Activated B cell treated with CpG ODN at 0.5 μM for 24 hours (primary cell): ENCODE results near the gene NIBAN1. TPM values are rescaled to one million over a fixed set of nuclear protein-coding genes. Genes with fewer than 3 reads are reported as not detected.

Experiments
- ATAC-seq: fragments of 200-7000 bp; cut with Tn5 transposase; one replicate; pipeline ENCODE4 v1.10.0; 2021; ENCODE audit warnings: low read depth, mild to moderate bottlenecking, moderate library complexity
- CTCF ChIA-PET: fragments of 350-600 bp; sonication (Branson Sonifier 250); formaldehyde crosslinking; loops from one replicate; lab custom pipeline; 2021; ENCODE audit warnings: antibody characterized with exemption; lab: Charles Lee
- POLR2A ChIA-PET: fragments of 350-600 bp; sonication (Branson Sonifier 250); formaldehyde crosslinking; loops from one replicate; lab custom pipeline; 2021; ENCODE audit warnings: antibody characterized with exemption; lab: Charles Lee
- DNase-seq: peaks from one replicate; pipeline ENCODE4 v3.0.0; 2022
- H3K27ac Mint-ChIP-seq: one replicate; pipeline ENCODE4 v1.8.0; 2020; ENCODE audit warnings: mixed read lengths
- H3K27me3 Mint-ChIP-seq: one replicate; pipeline ENCODE4 v1.8.0; 2021; ENCODE audit warnings: mixed read lengths
- H3K36me3 Mint-ChIP-seq: one replicate; pipeline ENCODE4 v1.8.0; 2021; ENCODE audit warnings: low read depth, mixed read lengths
- H3K4me1 Mint-ChIP-seq: one replicate; pipeline ENCODE4 v1.8.0; 2021; ENCODE audit warnings: mixed read lengths
- H3K4me3 Mint-ChIP-seq: one replicate; pipeline ENCODE4 v1.8.0; 2020; ENCODE audit warnings: mild to moderate bottlenecking, mixed read lengths
- H3K9me3 Mint-ChIP-seq: one replicate; pipeline ENCODE4 v1.8.0; 2020; ENCODE audit warnings: mixed read lengths
- intact Hi-C: fragments of 100-400 bp; cut with micrococcal nuclease; formaldehyde crosslinking; loops from one replicate; pipeline ENCODE4 v1.15.1; 2024
- total RNA-seq: library from RNA; stranded (reverse); gene quantifications from 2 replicates; pipeline ENCODE4 v1.2.3, GENCODE V29; 2022
- TF ChIP-seq, protein P1 (sequence below): fragments of 200-600 bp; IDR thresholded peaks from one replicate; pipeline ENCODE4 v1.8.0; 2022; ENCODE audit warnings: antibody characterized with exemption, mild to moderate bottlenecking

The NIBAN1 gene
- total RNA-seq, 1 donor from 2014 or later: 25.4 TPM

DNA sequence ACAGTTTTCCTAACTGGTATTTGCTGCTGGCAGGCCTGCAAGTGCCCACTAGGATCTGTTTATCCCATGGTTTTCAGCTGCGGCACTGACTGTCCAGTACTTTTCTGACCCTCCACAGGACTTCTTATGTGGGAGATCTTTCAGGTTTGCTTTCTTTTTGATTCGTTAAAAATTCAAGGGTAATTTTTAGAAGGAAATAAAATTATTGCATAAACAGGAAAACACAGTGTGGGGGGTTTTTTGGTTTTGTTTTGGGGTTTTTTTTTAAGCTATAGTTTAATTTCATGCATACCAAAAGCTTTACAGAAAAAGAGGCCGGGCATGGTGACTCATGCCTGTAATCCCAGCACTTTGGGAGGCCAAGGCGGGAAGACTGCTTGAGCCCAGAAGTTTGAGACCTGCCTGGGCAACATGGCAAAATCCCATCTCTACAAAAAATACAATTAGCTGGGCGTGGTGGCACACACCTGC, 3.6 kb downstream of the NIBAN1 start:
- H3K4me3 Mint-ChIP-seq: peak overlapping the region; percentile 50
- DNase-seq (no peak), ATAC-seq (no peak)
- peaks cover 60% of the 10 kb centered on the region for H3K4me1 Mint-ChIP-seq
- CTCF ChIA-PET: interaction anchor here (1.1 to 3.2 kb wide), 3 partner anchors 11 to 166 kb away, joined by 5 to 17 read pairs (median 12); no protein-coding TSS in a partner anchor
- H3K9me3 Mint-ChIP-seq: no peaks in the 10 kb centered on the region
- intact Hi-C loops: loop anchor here (5.0 kb wide), 1 partner anchor 103 kb away; no protein-coding TSS in a partner anchor
- POLR2A ChIA-PET: interaction anchor here (1.1 to 1.7 kb wide), 3 partner anchors 23 to 104 kb away, joined by 3 to 5 read pairs (median 4); no protein-coding TSS in a partner anchor
- TF ChIP-seq, protein P1, sequence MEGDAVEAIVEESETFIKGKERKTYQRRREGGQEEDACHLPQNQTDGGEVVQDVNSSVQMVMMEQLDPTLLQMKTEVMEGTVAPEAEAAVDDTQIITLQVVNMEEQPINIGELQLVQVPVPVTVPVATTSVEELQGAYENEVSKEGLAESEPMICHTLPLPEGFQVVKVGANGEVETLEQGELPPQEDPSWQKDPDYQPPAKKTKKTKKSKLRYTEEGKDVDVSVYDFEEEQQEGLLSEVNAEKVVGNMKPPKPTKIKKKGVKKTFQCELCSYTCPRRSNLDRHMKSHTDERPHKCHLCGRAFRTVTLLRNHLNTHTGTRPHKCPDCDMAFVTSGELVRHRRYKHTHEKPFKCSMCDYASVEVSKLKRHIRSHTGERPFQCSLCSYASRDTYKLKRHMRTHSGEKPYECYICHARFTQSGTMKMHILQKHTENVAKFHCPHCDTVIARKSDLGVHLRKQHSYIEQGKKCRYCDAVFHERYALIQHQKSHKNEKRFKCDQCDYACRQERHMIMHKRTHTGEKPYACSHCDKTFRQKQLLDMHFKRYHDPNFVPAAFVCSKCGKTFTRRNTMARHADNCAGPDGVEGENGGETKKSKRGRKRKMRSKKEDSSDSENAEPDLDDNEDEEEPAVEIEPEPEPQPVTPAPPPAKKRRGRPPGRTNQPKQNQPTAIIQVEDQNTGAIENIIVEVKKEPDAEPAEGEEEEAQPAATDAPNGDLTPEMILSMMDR: no peak
- peaks cover 3% of the 10 kb centered on the region for H3K36me3 Mint-ChIP-seq
- peaks cover 2% of the 10 kb centered on the region for H3K27me3 Mint-ChIP-seq
- peak overlapping the region; percentile 91 for H3K27ac Mint-ChIP-seq

DNA sequence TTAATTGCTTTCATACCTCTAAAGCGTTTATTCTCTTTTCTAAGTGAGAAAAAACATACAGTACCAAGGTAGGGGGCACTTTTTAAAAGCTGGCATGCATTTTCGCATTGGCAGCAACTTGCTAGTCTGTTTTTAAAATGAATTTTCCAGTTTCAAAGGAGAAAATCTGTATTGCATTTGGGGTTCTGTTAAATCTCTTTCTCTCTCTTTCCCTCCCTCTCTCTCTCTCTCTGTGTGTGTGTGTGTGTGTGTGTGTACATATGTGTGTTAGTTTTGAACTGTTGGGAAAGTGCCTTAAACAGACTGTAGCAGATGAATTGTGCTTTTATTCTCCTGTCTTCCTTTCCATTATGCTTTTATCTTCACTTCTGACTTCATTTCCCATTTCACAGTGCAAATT, 7.3 kb downstream of the NIBAN1 start:
- Mint-ChIP-seq H3K27ac (no peak overlapping the region), H3K27me3 (no peaks in the 10 kb centered on the region), H3K36me3 (peaks cover 8% of the 10 kb centered on the region), H3K9me3 (no peaks in the 10 kb centered on the region), H3K4me3 (no peak overlapping the region), H3K4me1 (peaks cover 40% of the 10 kb centered on the region)
- TF ChIP-seq, protein P1: no peak
- CTCF ChIA-PET: no interaction called here
- POLR2A ChIA-PET: interaction anchor here (1.3 kb wide), 1 partner anchor 8 kb away, joined by 5 read pairs; the partner anchor contains the start of gene NIBAN1
- no peak for DNase-seq
- intact Hi-C loops: no loop called here
- no peak for ATAC-seq

DNA sequence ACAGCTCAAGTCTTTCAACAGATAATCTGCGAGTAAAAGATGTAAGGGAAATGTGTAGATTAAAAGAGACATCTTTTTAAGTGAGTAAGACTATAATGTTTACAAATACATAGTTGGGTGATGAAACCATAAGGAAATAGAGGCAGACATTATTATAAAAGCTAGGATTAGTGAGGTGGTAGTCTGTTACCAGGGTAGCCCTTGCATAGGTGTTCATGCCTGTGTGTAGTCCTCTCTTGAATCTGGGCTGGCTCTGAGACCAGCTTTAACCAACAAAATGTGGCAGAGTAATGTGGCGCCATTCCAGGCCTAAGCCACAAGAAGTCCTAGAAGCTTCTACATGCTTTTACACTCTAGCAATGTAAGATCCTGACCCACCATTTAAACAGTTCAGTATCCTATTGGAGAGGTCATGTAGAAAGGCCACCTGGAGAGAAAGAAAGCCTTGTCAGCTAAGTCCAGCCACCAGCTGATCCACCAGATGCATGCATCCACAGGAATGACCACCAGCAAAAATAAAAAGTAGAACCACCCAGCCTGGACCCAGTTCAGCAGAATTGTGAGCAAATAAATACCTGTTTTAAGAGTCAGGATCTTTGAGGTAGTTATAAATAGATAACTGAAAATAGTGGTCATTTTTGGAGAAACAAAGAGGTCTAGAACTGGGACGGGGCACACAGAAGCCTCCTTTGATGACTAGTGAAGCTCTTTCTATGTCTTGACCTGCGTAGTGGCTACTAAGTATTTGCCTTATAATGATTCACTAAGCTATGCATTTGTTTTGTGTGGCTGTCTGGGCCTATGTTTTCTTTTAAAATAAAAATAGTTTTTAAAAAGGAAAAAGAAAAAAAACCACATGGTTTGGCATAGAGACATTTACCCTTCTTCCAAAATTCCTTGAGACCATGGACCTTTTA, 8.1 kb downstream of the NIBAN1 start:
- intact Hi-C loops: no loop called here
- TF ChIP-seq, protein P1: no peak
- CTCF ChIA-PET: no interaction called here
- Mint-ChIP-seq H3K27ac (no peak overlapping the region), H3K27me3 (no peaks in the 10 kb centered on the region), H3K9me3 (no peaks in the 10 kb centered on the region), H3K4me3 (no peak overlapping the region), H3K36me3 (peaks cover 10% of the 10 kb centered on the region), H3K4me1 (peaks cover 32% of the 10 kb centered on the region)
- DNase-seq (no peak), ATAC-seq (no peak)
- POLR2A ChIA-PET: interaction anchor here (0.6 to 1.3 kb wide), 2 partner anchors 8 to 138 kb away, joined by 4 to 5 read pairs; partner anchors contain the start of gene NIBAN1

DNA sequence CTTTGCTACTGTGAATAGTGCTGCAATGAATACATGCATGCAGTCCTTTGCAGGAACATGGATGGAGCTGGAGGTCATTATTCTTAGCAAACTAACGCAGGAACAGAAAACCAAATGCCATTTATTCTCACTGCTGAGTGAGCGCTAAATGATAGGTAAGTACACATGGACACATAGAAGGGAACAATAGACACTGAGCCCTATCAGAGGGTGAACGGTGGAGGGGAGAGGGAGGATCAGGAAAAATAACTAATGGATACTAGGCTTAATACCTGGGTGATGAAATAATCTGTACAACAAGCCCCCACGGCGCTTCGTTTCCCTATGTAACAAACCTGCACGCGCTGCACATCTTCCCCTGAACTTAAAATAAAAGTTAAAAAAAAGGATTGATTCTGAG, 8.9 kb downstream of the NIBAN1 start:
- no peak for DNase-seq
- no peaks in the 10 kb centered on the region for H3K27me3 Mint-ChIP-seq
- ATAC-seq: no peak
- H3K4me3 Mint-ChIP-seq: no peak overlapping the region
- H3K9me3 Mint-ChIP-seq: no peaks in the 10 kb centered on the region
- H3K36me3 Mint-ChIP-seq: peaks cover 10% of the 10 kb centered on the region
- POLR2A ChIA-PET: interaction anchor here (1.3 kb wide), 1 partner anchor 9 kb away, joined by 5 read pairs; the partner anchor contains the start of gene NIBAN1
- H3K4me1 Mint-ChIP-seq: peaks cover 25% of the 10 kb centered on the region
- intact Hi-C loops: no loop called here
- CTCF ChIA-PET: no interaction called here
- no peak overlapping the region for H3K27ac Mint-ChIP-seq
- TF ChIP-seq, protein P1: no peak

DNA sequence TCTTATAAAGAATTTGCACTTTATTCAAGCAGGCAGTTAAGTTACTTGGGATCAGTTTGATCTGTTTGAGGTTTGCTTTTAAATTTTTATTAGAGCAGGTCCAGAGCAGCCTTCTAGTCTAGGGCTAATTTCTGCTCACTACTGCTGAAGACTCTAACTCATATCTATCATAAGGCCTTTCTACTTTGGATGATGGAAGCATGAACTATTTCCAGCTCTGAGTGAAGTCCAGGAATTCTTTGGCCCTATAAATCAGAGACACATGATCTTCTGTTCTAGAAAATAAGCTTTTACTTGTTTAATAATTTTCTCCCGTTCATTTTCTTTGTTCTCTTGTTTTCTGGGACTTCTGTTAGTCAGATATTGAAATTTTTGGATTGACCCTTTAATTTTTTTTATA, 14.7 kb downstream of the NIBAN1 start:
- Mint-ChIP-seq H3K27me3 (no peaks in the 10 kb centered on the region), H3K4me3 (no peak overlapping the region), H3K36me3 (peaks cover 8% of the 10 kb centered on the region), H3K27ac (no peak overlapping the region), H3K9me3 (no peaks in the 10 kb centered on the region), H3K4me1 (peaks cover 9% of the 10 kb centered on the region)
- intact Hi-C loops: no loop called here
- ChIA-PET CTCF (no interaction called here), POLR2A (no interaction called here)
- TF ChIP-seq, protein P1: no peak
- no peak for DNase-seq
- no peak for ATAC-seq
